Measurements from ENCODE around the gene AFF1.

Gene AFF1

DNA sequence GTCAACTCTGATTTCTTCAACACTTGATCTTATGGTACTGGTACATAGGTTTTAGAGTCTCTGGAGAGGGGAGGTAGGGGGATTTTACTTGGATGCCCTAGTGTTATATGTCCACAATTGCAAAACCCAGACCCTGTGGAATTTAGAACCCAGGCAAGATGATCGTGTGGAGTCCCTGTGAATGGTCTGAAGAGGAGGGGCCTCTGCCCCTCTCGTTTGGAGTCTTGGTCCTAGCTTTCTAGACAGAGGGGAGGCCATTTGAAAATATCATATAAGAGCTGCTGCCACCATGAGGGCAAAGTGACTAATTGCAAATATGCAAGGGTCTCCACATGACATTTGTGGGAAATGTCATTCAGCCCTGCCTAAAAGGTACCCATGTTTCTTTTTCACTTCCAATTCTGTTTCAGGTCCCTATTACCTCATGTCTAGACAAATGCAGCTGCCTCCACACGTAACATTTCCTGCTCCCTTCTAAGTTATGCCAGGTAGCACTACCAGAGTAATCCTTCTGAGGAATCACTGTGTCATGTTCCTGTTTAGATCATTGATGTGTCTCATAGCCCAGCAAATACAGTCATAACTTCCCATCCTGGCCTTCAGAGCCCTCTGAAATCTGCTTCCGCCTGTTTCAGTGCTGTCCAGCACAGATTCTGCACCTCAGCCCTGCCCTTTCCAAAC lies 158.8 kb downstream of the AFF1 start:
- TF ChIP-seq, protein P1, sequence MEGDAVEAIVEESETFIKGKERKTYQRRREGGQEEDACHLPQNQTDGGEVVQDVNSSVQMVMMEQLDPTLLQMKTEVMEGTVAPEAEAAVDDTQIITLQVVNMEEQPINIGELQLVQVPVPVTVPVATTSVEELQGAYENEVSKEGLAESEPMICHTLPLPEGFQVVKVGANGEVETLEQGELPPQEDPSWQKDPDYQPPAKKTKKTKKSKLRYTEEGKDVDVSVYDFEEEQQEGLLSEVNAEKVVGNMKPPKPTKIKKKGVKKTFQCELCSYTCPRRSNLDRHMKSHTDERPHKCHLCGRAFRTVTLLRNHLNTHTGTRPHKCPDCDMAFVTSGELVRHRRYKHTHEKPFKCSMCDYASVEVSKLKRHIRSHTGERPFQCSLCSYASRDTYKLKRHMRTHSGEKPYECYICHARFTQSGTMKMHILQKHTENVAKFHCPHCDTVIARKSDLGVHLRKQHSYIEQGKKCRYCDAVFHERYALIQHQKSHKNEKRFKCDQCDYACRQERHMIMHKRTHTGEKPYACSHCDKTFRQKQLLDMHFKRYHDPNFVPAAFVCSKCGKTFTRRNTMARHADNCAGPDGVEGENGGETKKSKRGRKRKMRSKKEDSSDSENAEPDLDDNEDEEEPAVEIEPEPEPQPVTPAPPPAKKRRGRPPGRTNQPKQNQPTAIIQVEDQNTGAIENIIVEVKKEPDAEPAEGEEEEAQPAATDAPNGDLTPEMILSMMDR (IDR thresholded peaks at IDR 0.05; ENCODE audit: insufficient read depth, low read length, missing control alignments): peak; percentile 46
- POLR2A ChIA-PET: interaction anchor here (0.9 to 1.8 kb wide), 3 partner anchors 87 to 171 kb away, joined by 3 to 7 read pairs (median 4); no protein-coding TSS in a partner anchor
- DNase-seq (ENCODE audit: low read depth, low spot score): no peak
- no peak overlapping the region for H3K4me3 ChIP-seq (ENCODE audit: low read depth, low read length)
- CTCF ChIA-PET: interaction anchor here (0.8 to 8.8 kb wide), 29 partner anchors 8 to 598 kb away, joined by 3 to 144 read pairs (median 4); partner anchors contain the start of gene AFF1

GRCh38 chr4:87097075-87097474 lies 162.3 kb downstream of the AFF1 start:
- TF ChIP-seq, protein P1 (IDR thresholded peaks at IDR 0.05; ENCODE audit: insufficient read depth, low read length, missing control alignments): no peak
- ChIA-PET CTCF (interaction anchor here (0.7 to 5.4 kb wide), 4 partner anchors 9 to 174 kb away, joined by 3 to 49 read pairs (median 11); no protein-coding TSS in a partner anchor), POLR2A (no interaction called here)
- no peak overlapping the region for H3K4me3 ChIP-seq (ENCODE audit: low read depth, low read length)
- DNase-seq (ENCODE audit: low read depth, low spot score): no peak

DNA sequence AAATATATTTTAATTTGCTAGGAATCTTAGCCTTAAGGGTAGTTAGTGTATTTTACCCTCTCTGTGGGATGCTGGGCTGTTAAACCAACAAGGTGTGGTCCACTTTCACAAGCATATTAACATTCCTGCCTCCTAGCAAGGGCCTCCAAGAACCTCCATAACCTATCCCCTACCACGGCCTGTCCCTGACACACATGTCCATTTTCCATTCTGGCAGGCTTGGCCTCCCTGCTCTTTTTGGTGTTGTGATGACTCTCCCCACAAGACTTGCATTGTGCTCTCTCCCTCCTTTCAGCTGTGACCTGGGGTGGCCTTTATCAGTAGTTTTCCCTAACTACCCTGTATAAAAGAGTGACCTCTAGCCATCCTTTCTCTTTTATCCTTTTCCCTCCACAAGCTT lies 165.4 kb downstream of the AFF1 start:
- DNase-seq (ENCODE audit: low read depth, low spot score): no peak
- ChIA-PET POLR2A (no interaction called here), CTCF (interaction anchor here (5.4 kb wide), 1 partner anchor 178 kb away, joined by 49 read pairs; no protein-coding TSS in a partner anchor)

GRCh38 chr4:87101543-87102199 lies 166.9 kb downstream of the AFF1 start:
- DNase-seq (ENCODE audit: low read depth, low spot score): no peak
- no peak overlapping the region for H3K4me3 ChIP-seq (ENCODE audit: low read depth, low read length)
- TF ChIP-seq, protein P1 (IDR thresholded peaks at IDR 0.05; ENCODE audit: insufficient read depth, low read length, missing control alignments): no peak
- ChIA-PET CTCF (interaction anchor here (1.1 kb wide), 1 partner anchor 9 kb away, joined by 3 read pairs; no protein-coding TSS in a partner anchor), POLR2A (no interaction called here)

More for the DNA sequence above, 165.4 kb downstream of the AFF1 start:
- no peak overlapping the region for H3K4me3 ChIP-seq (ENCODE audit: low read depth, low read length)
- TF ChIP-seq, protein P1 (IDR thresholded peaks at IDR 0.05; ENCODE audit: insufficient read depth, low read length, missing control alignments): no peak

- ChIA-PET CTCF (interaction anchor here (1.3 to 1.6 kb wide), 2 partner anchors 10 to 181 kb away, joined by 7 to 8 read pairs; no protein-coding TSS in a partner anchor), POLR2A (no interaction called here)
- TF ChIP-seq, protein P1 (IDR thresholded peaks at IDR 0.05; ENCODE audit: insufficient read depth, low read length, missing control alignments): no peak
- H3K4me3 ChIP-seq (ENCODE audit: low read depth, low read length): no peak overlapping the region
- DNase-seq (ENCODE audit: low read depth, low spot score): no peak
These were observed 168.3 kb downstream of the AFF1 start for GRCh38 chr4:87103086-87103485.

- TF ChIP-seq, protein P1 (IDR thresholded peaks at IDR 0.05; ENCODE audit: insufficient read depth, low read length, missing control alignments): no peak
- ChIA-PET CTCF (interaction anchor here (1.2 to 1.6 kb wide), 3 partner anchors 10 to 608 kb away, joined by 5 to 8 read pairs (median 7); no protein-coding TSS in a partner anchor), POLR2A (no interaction called here)
- no peak overlapping the region for H3K4me3 ChIP-seq (ENCODE audit: low read depth, low read length)
- DNase-seq (ENCODE audit: low read depth, low spot score): no peak
These were observed 168.9 kb downstream of the AFF1 start for GRCh38 chr4:87103691-87104187.
